Left cardiac atrium (tissue), 4 donors: ENCODE data around the gene ZDHHC18. TPM values are rescaled to one million over a fixed set of nuclear protein-coding genes. Genes with fewer than 3 reads are reported as not detected.
"Not testable (repeated sequence)": the region's sequence is repeated elsewhere in the genome, so short reads cannot be mapped to it uniquely, and the experiment has no call there.

Experiments used
- ATAC-seq, 2 donors: fragments of 200-7000 bp; cut with Tn5 transposase; one replicate each; pipeline ENCODE4 v1.9.1; 2020; ENCODE audit warnings: mild to moderate bottlenecking in 2 of 2, moderate library complexity in 2 of 2
- DNase-seq: peaks from one replicate; pipeline ENCODE4 v3.0.0-alpha.2; 2020
- intact Hi-C, 2 donors: fragments of 100-400 bp; cut with DNase I; formaldehyde crosslinking; loops; one replicate each; pipeline versions ENCODE4 v1.14.1 to v1.15.1; 2022 to 2023
- total RNA-seq, 2 donors: library from RNA; stranded (reverse); fragmentation: NEBNext Ultra II Directional; extraction: Animal tissue kit (Norgen Biotek cat#: 25700); gene quantifications; one replicate each; pipeline ENCODE4 v1.2.1, GENCODE V29; 2021
- donor health status: DM: no; HTN: yes; CAD: no.
- donor health status: DM: no; HTN: yes; CAD: no; lungs with severe emphysema.
- donor health status: DM: yes; HTN: yes; CAD: no.
- donor health status: Dilated cardiomyopathy.

Gene ZDHHC18
- total RNA-seq, 2 donors from 2014 or later = 15.6 to 18.6 TPM

DNA sequence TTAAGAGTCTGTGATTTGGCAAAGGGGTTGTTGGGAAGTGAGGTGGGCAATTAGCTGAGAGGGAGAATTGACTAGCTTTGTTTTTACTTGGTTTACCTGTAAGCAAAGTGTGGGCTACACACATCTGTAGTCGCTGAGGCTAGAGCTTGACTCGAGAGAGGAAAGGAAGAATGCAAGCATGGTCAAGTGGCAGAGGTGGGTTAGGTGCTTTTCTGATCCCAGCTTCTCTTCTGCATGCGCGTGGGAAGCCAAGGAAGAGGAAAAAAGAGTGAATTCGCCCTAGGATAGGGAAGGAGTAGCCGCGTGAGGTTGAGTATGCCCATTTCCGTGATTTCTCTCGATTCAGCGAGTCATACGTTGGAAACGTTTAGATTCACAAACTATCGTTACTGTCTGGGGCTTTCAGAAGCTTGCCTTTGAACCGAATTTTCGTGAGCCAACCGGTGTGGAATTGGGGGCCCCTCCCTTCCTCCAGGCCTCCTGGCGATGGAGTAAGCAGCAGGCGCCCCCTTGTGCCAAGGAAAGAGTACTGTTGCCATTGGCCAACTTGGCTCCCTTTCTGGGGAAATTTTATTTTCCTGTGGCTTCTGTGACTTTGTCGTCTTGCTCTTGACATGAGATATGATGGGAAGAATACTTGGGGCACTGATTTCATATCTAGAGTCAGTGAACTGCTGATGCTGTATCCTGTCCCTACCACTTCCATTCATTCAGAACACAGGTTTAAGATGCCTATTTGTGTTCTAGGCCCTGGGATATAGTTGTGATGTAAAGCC, 37.5 kb upstream of the ZDHHC18 start:
- DNase-seq = peak; percentile 90
- intact Hi-C loops = loop anchor here (1.0 to 10.0 kb wide), 5 partner anchors 37 to 284 kb away; partner anchors contain the start of gene ARID1A (in 1 of the 2)
- ATAC-seq = peak; percentile 48 to 58

DNA sequence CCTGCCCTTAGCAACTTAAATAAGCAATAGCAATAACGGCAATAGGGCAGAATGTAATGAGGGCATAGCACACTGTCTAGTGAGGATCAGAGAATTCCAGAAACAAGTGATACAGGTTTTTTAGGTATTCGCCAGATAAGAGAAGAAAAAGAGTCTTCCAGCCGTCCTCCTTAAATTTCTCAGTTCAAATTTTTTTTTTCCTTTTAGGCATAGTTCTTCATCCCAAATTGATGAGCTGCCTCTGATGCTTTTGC, 36.9 kb upstream of the ZDHHC18 start:
- DNase-seq (no peak), ATAC-seq (no peak)
- intact Hi-C loops = loop anchor here (1.0 to 10.0 kb wide), 5 partner anchors 37 to 285 kb away; partner anchors contain the start of gene ARID1A (in 1 of the 2)

GRCh38 chr1:26789931-26790330, 36.6 kb upstream of the ZDHHC18 start:
- no peak for ATAC-seq
- intact Hi-C loops = loop anchor here (1.0 to 10.0 kb wide), 6 partner anchors 38 to 285 kb away; partner anchors contain the start of gene ARID1A (in 1 of the 2)
- DNase-seq = no peak

- ATAC-seq (no peak), DNase-seq (no peak)
- intact Hi-C loops = loop anchor here in 1 of 2 donors (5.0 kb wide), 1 partner anchor 188 kb away; no protein-coding TSS in a partner anchor
Observed at GRCh38 chr1:26790551-26790953, 35.9 kb upstream of the ZDHHC18 start.

DNA sequence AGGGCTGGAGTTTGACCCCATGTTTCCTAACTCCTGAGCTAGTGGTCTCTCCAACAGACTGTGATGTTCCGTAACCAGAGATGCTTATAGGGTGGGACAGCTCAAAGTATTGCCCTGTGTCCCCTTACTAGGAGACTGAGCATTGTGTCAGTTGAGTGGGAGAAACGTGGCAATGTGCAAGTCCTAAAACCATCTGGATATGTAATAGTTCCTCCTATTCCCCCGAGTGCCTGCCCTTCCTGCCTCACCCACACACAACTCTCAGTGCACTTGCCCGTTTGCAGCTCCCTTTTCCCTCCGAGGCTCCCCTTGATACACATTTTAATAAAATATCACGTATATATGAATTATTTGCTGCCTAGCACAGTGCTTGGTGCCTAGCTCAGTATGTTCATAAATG, 35.3 kb upstream of the ZDHHC18 start:
- intact Hi-C loops = loop anchor here in 1 of 2 donors (5.0 kb wide), 1 partner anchor 189 kb away; no protein-coding TSS in a partner anchor
- ATAC-seq = no peak
- no peak for DNase-seq

DNA sequence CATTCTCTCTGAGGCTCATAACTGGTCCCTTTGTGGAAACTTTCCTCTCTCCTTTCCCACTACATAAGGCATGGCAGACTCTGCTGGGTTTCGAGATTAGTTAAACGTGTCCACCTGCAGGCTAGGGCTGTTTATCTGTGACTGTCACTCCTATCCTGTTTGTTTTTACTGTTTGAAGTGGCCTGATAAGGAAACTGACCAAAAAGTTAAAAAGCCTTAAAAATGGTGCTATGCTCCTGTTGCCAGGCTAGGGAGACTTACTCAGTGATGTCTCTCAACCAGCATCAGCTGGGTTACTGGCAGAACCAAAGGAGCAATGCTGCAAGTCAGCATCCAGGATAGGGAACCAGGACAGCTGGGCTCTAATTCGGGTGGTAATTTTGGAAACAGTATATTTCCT, 34.9 kb upstream of the ZDHHC18 start:
- DNase-seq = no peak
- intact Hi-C loops = loop anchor here in 1 of 2 donors (5.0 kb wide), 1 partner anchor 189 kb away; no protein-coding TSS in a partner anchor
- no peak for ATAC-seq

DNA sequence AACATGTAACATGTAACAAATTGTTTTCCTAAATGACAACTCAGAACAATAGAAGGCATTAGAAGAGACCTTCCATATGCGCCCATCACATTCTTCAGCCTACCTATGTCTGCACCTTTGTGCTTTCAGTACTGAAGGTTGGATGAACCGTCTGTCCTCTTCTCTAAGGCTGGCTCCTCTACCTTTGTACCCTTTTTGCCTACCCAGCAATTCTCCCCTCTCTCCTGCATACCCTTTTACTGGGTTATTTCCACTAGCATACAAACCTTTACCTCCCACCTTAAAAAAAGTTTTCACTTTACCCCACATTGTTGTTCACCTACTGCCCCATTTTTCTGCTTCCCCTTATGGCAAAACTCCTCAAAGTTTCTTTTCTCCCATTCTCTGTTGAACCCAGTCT, 33.6 kb upstream of the ZDHHC18 start:
- DNase-seq (no peak), ATAC-seq (no peak)
- intact Hi-C loops = loop anchor here in 1 of 2 donors (5.0 kb wide), 1 partner anchor 191 kb away; no protein-coding TSS in a partner anchor

GRCh38 chr1:26794391-26794790, 32.1 kb upstream of the ZDHHC18 start:
- DNase-seq (no peak), ATAC-seq (peak in 1 of 2 donors; percentile 64)
- intact Hi-C loops = loop anchor here in 1 of 2 donors (5.0 kb wide), 1 partner anchor 192 kb away; no protein-coding TSS in a partner anchor

DNA sequence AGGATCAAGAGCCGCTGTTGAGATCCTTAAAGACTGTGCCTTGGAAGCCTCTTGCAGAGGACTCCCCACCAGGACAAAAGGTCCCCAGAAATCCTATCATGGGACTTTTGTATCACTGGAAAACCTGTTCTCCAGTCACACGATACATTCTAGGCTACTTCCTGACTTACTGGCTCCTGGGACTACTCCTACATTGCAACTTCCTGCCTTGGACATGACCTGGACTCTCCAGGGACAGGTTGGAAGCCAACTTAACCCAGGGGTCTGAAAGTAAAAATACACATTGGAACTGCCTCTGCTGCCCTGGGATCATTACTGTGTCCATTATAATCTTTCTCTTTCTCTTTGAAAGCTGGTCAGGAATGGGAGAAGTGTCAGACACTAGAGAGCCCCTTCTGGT, 28.9 kb upstream of the ZDHHC18 start:
- DNase-seq (no peak), ATAC-seq (no peak)
- intact Hi-C loops = no loop called here

- ATAC-seq = peak; percentile 90 to 91
- peak; percentile 79 for DNase-seq
- intact Hi-C loops = no loop called here
Observed at GRCh38 chr1:26799479-26800142, 26.9 kb upstream of the ZDHHC18 start.

- DNase-seq, intact Hi-C loops, ATAC-seq: not testable (repeated sequence)
Observed at GRCh38 chr1:26803932-26804331, 22.6 kb upstream of the ZDHHC18 start.

DNA sequence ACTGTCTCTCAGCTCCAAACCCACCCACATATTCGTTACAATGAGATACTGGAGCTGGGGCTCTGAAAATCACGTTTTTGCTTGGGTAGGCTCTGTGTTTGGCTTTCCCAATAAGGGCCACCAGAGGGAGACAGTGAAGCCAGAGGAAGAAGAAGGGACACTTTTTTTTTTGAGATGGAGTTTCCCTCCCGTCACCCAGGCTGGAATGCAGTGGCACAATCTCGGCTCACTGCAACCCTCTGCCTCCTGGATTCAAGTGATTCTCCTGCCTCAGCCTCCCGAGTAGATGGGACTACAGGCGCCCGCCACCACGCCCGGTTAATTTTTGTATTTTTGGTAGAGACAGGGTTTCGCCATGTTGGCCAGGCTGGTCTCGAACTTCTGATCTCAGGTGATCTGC, 16.4 kb upstream of the ZDHHC18 start:
- intact Hi-C loops = loop anchor here in 1 of 2 donors (5.0 kb wide), 1 partner anchor 67 kb away; no protein-coding TSS in a partner anchor
- peak; percentile 64 to 67 for ATAC-seq
- DNase-seq = peak; percentile 59

GRCh38 chr1:26811057-26811456, 15.4 kb upstream of the ZDHHC18 start:
- DNase-seq = no peak

GRCh38 chr1:26811708-26812107, 14.8 kb upstream of the ZDHHC18 start:
- ATAC-seq = no peak
- intact Hi-C loops = loop anchor here in 1 of 2 donors (5.0 kb wide), 1 partner anchor 66 kb away; no protein-coding TSS in a partner anchor
- no peak for DNase-seq

More at GRCh38 chr1:26811057-26811456, 15.4 kb upstream of the ZDHHC18 start:
- ATAC-seq = no peak
- intact Hi-C loops = loop anchor here in 1 of 2 donors (5.0 kb wide), 1 partner anchor 66 kb away; no protein-coding TSS in a partner anchor

DNA sequence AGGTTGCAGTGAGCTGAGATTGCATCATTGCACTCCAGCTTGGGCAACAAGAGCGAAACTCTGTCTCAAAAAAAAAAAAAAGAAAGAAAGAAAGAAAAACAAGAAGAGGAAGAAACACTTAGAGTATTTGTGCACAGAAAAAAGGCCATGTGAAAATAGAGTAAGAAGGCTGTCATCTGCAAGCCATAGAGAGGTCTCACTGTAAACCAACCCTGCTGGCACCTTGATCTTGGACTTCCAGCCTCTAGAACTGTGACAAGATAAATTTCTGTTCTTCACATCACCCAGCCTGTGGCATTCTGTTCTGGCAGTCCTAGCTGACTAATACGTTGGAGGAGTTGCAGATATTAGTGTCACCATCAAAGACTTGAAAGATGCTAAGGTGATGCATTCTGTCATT, 12.1 kb upstream of the ZDHHC18 start:
- ATAC-seq = no peak
- intact Hi-C loops = loop anchor here in 1 of 2 donors (5.0 kb wide), 1 partner anchor 63 kb away; no protein-coding TSS in a partner anchor
- no peak for DNase-seq

GRCh38 chr1:26814893-26815292, 11.6 kb upstream of the ZDHHC18 start:
- ATAC-seq (no peak), DNase-seq (no peak)
- intact Hi-C loops = loop anchor here in 1 of 2 donors (5.0 kb wide), 1 partner anchor 62 kb away; no protein-coding TSS in a partner anchor

DNA sequence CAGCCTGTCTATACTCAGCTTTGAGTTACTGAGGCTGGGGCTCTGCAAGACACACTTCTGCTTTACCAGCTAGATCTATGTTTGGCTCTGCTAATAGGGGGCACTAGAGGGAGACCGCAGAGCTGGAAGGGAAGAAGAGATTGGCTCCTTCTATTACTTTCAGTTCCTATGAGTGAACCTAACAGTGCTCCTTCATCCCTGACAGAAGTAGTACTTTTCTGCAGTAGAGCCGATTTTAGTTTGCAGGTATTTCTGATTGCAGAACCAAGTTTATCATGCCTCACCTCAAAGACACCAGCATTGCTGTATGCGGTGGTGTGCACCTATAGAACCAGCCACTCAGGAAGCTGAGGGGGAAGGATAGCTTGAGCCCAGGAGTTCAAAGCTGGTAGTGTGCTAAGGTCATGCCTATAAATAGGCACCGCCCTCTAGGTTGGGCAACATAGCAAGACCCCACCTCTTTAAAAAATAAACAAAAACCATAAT, 5.7 kb upstream of the ZDHHC18 start:
- DNase-seq (no peak), ATAC-seq (peak in 1 of 2 donors; percentile 56)

GRCh38 chr1:26822737-26823395, 3.6 kb upstream of the ZDHHC18 start:
- intact Hi-C loops = no loop called here
- DNase-seq (no peak), ATAC-seq (no peak)

More for the DNA sequence above, 5.7 kb upstream of the ZDHHC18 start:
- intact Hi-C loops = no loop called here

GRCh38 chr1:26824731-26825130, 1.8 kb upstream of the ZDHHC18 start:
- no peak for DNase-seq
- intact Hi-C loops = no loop called here
- no peak for ATAC-seq
